HG03521 (cell line): ENCODE data around the gene XPNPEP1.
A peak's percentile ranks its signal among the peaks of the same experiment; 100 is the strongest.
"Not testable (repeated sequence)": the region's sequence is repeated elsewhere in the genome, so short reads cannot be mapped to it uniquely, and the experiment has no call there.

Experiments
- ATAC-seq: cut with Tn5 transposase; IDR thresholded peaks from one replicate; pipeline ENCODE4 v1.9.1; 2021; ENCODE audit warnings: mild to moderate bottlenecking, moderate library complexity; ENCODE audit not compliant: unreplicated experiment

XPNPEP1 gene

GRCh38 chr10:109924967-109925620, 1.8 kb upstream of the XPNPEP1 start:
- ATAC-seq: no peak

DNA sequence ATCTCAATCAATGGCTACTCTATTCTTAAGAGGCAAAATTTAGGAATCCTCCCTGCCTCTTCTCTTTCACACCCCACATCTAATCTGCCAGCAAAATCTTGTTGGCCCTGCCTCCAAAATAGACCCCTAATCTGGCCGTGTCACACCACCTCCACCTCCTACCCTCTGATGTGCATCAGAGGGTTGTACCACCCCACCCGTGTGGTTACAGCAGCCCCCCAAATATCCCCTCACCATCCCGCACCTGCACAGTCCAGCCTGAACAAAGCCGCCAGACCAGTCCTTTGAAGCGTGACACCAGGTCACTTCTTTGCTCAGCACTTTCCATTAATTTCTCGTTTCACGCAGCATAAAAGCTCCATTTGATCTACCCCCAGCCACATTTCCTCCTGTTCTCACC, 776 bp upstream of the XPNPEP1 start:
- ATAC-seq: no peak

DNA sequence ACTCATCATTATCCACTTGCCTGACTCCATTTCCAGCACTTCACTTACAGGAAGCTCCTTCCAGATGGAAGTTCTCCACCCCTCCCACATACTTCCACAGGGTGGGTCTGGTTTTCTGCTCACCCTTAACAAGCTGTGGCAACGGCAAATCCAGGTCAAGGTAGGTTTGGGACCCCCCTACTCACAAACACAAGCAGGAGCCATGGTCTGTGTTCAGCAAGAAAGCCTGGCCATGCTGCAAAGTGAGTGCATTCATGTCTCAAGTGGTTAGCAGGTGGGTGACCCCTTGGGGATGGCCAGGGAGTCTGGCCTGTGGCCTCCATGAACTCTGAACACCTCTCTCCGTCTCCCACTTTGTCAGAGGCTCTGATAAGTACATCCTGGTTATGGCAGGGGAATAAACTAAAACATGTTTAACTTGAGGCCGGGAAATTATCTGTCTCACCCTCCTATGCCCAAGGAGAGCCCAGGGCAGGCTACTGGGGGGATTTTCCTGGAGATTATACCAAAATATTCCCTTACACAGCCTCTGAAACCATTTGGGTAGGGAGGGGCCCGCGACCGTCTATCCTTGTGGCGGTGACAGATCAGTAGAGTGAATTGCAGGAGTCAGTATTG, 844 bp downstream of the XPNPEP1 start:
- ATAC-seq: no peak

- no peak for ATAC-seq
Observed at GRCh38 chr10:109920016-109920415, 3.3 kb downstream of the XPNPEP1 start.

DNA sequence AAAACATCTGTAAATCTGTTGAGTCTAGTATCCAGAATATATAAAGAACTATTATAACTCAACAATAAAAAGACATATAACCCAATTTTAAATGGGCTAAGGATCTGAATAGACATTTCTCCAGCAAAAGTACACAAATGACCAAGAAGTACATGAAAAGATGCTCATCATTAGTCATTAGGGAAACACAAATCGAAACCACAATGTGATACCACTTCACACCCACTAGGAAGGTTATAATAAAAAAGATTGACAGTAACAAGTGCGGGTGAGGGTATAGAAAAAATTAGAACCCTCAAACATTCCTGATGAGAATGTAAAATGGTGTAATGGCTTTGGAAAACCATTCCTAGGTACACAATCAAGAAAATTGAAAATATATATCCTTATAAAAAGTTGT, 4.1 kb downstream of the XPNPEP1 start:
- ATAC-seq: no peak

DNA sequence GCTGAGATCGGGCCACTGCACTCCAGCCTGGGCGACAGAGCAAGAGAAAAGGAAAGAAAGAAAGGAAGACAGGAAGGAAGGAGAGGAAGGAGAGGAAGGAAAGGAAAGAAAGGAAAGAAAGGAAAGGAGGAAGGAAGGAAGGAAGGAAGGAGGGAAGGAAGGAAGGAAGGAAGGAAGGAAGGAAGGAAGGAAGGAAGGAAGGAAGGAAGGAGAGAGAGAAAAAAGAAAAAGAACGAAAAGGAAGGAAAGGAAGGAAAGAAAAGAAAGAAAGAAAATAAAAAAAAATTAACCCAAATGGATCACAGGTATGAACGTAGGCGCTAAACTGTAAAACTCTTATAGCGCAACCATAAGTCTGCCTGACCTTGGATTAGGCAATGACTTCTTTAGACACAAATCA, 4.6 kb downstream of the XPNPEP1 start:
- ATAC-seq: not testable (repeated sequence)

- ATAC-seq: no peak
Observed at GRCh38 chr10:109915566-109915965, 7.7 kb downstream of the XPNPEP1 start.

DNA sequence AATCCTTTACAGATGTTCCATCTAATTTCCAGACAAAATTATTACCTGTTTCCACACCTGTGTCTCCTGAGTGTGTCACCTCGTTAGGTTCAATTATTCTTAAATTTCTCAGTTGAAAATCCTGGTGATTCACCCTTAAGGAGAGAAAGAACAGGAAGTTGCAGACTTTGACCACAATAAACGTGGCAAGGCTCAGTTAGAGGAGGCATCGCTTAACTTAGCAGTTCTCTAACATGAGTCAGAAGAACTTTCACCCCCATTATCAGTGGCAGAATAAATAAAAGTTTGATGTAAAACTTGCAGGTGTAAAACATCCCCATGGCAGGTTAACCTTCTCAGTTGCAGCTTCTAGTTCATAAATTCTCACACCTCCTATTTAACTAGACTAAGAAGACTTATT, 8.3 kb downstream of the XPNPEP1 start:
- ATAC-seq: no peak

- ATAC-seq: no peak
Observed at GRCh38 chr10:109913306-109913892, 9.9 kb downstream of the XPNPEP1 start.

GRCh38 chr10:109912335-109913281, 10.7 kb downstream of the XPNPEP1 start:
- peak; percentile 81 for ATAC-seq

DNA sequence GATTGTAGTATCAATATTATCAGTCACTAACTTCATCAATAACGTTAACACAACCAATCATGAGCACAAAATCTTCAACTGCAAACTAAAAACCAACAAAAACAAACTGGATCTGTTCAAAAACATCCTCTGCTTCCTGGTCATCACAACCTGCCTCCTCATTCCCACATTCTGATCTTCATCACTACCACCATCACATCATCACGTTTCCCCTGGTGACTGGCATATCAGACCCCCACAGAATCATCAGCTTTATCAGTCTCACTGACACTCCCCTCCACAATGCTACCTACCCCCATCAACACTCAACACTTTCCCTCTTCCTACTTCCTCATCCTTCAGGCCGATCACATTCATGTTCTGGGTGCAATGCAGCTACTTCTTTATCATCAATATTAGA, 11.4 kb downstream of the XPNPEP1 start:
- no peak for ATAC-seq

DNA sequence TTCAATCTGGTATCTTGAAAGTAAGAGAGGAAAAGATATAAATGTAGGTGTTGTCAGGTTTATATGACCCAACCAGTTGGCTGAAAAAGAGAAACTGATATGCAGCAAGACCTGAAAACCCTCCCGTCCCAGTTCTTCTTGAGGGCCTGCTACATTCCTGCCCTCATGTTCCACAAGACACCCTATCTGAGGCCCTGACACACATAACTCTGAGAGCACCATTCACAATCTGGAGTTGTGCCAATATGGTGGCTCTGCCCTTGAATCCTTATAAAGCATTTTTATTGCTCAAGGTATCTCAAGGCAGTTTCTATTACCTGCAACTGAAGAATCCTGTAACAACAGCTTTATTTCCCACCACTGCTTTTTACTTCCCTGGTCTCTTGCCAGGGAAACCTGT, 17.0 kb downstream of the XPNPEP1 start:
- no peak for ATAC-seq

- no peak for ATAC-seq
Observed at GRCh38 chr10:109904397-109904796, 18.9 kb downstream of the XPNPEP1 start.

DNA sequence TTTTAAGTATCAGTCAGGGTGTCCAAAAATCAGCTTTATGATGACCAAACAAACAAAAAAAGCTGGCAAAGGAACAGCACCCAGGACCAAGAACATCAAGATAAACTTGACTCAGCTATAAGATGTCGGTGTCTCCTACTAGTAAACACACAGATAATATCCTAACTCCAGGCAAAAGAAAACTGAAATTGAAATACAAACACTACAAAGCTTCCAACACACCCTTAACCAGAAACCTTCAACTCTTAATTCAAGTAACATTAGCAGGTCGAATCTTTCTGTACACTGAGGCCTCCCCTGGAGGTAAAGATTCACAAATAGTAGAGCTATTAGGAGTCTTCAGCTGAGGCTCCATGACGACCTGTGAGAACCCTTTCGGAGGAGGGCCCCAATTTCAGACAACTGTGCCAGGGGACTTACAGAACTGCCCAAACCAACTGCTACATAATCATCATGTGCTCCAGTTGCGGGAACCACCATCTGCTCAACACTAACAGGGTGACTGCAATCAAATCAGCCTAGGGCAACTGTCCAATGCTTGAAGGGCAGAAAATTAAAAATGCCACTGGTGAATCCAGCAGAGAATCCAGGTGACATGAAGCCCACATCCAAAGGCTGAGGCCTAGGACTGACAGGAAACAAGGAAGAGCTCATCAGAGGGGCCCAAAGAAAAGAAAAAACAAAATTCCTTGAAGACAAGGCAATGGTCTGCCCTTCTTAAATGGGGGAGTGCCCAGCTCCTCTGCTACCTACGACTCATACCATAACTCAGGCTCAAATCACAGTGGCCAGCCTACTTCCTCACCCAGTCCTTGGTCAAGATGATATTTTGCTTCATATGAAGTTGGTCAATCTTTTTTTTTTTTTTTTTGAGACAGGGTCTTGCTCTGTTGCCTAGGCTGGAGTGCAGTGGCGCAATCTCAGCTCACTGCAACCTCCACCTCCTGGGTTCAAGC, 20.0 kb downstream of the XPNPEP1 start:
- ATAC-seq: peak; percentile 48

- ATAC-seq: no peak
Observed at GRCh38 chr10:109899356-109900331, 23.7 kb downstream of the XPNPEP1 start.

DNA sequence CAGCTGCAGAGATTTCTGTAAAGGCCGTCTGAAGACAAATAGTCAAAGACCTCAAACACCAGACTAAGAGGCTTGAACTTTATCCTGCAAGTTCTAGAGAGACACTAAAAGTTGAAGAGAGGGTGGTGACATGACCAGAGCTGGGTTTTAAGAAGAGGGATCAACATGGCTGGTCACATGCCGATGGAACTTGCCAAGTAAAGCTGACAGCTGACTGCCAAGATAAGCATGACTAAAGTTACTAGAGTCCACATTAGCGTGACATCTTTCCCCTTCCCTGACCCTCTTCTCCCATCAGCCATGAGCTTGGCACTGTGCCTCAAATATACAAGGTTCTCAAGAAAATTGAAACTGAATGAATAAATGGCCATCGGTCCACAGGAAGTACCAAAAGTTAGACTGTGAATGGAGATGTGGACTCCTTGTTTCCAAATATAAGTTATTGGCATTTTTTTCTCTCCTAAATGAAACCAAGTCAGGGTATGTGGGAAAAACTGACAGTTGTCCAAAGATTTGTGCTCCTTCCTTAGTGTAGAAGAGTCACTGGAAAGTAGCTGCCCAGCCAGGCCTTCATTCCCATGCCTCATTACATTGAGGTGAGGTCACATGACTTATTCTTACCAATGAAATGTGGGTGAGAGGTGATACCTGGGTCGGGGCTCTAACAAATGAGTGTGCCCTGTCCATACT, 24.5 kb downstream of the XPNPEP1 start:
- ATAC-seq: no peak

DNA sequence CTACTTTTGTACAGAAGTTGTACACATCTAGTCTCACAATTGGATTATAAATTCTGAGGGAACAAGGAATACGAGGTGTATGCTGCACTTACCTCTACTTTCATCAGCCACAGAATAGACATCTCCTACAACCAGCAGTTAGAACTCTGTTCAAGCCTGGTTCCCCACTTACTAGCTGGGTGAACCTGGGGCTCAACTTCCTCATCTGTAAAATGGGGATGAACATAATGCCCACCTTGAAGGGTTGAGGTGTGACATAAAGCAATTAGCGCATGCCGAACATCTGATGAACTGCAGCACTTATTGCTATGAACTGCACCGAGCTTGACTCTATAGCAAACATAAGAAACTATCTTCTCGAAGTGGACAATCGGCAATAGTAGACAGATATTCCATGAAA, 25.3 kb downstream of the XPNPEP1 start:
- ATAC-seq: no peak

DNA sequence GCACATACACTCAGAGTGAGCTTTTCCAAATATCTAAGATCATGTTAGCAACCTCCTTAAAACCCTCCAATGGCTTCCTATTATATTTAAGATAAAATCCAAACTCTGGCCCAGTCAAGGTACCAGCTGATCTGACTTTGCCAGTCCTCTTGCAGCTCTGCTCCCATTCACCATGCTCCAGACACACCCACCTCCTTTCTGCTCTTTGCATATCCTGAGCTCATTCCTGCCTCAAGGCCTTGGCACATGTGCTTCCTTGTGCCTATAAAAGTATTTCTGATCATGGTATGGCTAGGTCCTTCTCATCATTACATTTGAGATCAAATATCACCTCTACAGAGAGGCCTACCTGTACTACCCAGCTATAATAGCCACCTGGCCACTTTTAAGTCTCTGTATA, 27.5 kb downstream of the XPNPEP1 start:
- ATAC-seq: no peak
